Endothelial cell of umbilical vein (primary cell): ENCODE measurements around the gene KCNAB2. TPM values are rescaled to one million over a fixed set of nuclear protein-coding genes. Genes with fewer than 3 reads are reported as not detected.

Experiments used
- BruUV-seq: library from RNA; stranded (reverse); fragments of 400-500 nt; replicated peaks from 2 replicates; lab custom pipeline; 2021; lab: Mats Ljungman, UMichigan
- CTCF ChIA-PET: fragments of 300-600, 350-600 bp; sonication (Branson Sonifier 250); formaldehyde crosslinking; loops from one replicate; lab custom pipeline; 2021; ENCODE audit warnings: antibody characterized with exemption, inconsistent platforms; lab: Charles Lee
- POLR2A ChIA-PET: fragments of 300-600, 350-600 bp; sonication (Branson Sonifier 250); formaldehyde crosslinking; loops from one replicate; lab custom pipeline; 2021; ENCODE audit warnings: antibody characterized with exemption, inconsistent platforms; lab: Charles Lee
- DNase-seq: peaks from one replicate; pipeline ENCODE4 v3.0.0-alpha.2; 2011; ENCODE audit warnings: low read depth, low spot score
- FAIRE-seq: peaks from 2 replicates; lab custom pipeline; 2011; peaks lifted over from hg19 to GRCh38; lab: Jason Lieb, UNC
- H2AFZ ChIP-seq: 2 replicates; pipeline ENCODE4 v1.6.0; 2012; ENCODE audit warnings: low read depth, low read length, control low read depth, inconsistent platforms
- H3K27ac ChIP-seq: 2 replicates; pipeline ENCODE4 v1.5.1; 2011; ENCODE audit warnings: low read depth, mild to moderate bottlenecking, control low read depth, low read length, moderate library complexity; ENCODE audit not compliant: insufficient read depth
- H3K27me3 ChIP-seq, 2 experiments: 2 replicates each; pipeline versions ENCODE4 v1.6.0 to v1.6.1; 2011; ENCODE audit warnings: low read length in 2 of 2, mixed read lengths in 1 of 2; ENCODE audit not compliant: control insufficient read depth in 2 of 2, insufficient read depth in 2 of 2
- H3K36me3 ChIP-seq, 2 experiments: 2 replicates in 1 of 2; 3 replicates in 1 of 2; pipeline ENCODE4 v1.5.1; 2011; ENCODE audit warnings: low read length in 2 of 2, mild to moderate bottlenecking in 1 of 2, moderate library complexity in 1 of 2; ENCODE audit not compliant: control insufficient read depth in 2 of 2, insufficient read depth in 2 of 2; ENCODE audit errors: extremely low read depth in 1 of 2
- H3K4me1 ChIP-seq: 3 replicates; pipeline ENCODE4 v1.5.1; 2011; ENCODE audit warnings: mild to moderate bottlenecking, low read length; ENCODE audit not compliant: control insufficient read depth, insufficient read depth; ENCODE audit errors: extremely low read depth
- H3K4me2 ChIP-seq: 2 replicates; pipeline ENCODE4 v1.6.1; 2011; ENCODE audit warnings: low read length, control low read depth, mixed read lengths; ENCODE audit not compliant: insufficient read depth
- H3K4me3 ChIP-seq, 3 experiments: fragments of 200-600 bp in 1 of 3; sonication (generic), shearing (Covaris generic) in 1 of 3; replicated peaks in 1 of 3; 2 replicates each; pipeline ENCODE4 v1.5.1; 2011 to 2016; ENCODE audit warnings: control low read depth in 3 of 3, low read length in 3 of 3, mild to moderate bottlenecking in 2 of 3, inconsistent platforms in 1 of 3, low read depth in 1 of 3, moderate library complexity in 1 of 3; ENCODE audit not compliant: insufficient read depth in 1 of 3
- H3K79me2 ChIP-seq: 2 replicates; pipeline ENCODE4 v1.6.0; 2012; ENCODE audit warnings: low read length, inconsistent platforms; ENCODE audit not compliant: control insufficient read depth, insufficient read depth
- H3K9ac ChIP-seq: replicated peaks from 2 replicates; pipeline ENCODE3; 2011; ENCODE audit warnings: low read length, control low read depth; ENCODE audit not compliant: insufficient read depth; ENCODE audit errors: extremely low read depth
- H3K9me1 ChIP-seq: replicated peaks from 3 replicates; pipeline ENCODE4 v1.6.0; 2011; ENCODE audit warnings: mild to moderate bottlenecking, low read length; ENCODE audit not compliant: control insufficient read depth, insufficient read depth; ENCODE audit errors: extremely low read depth
- H3K9me3 ChIP-seq: replicated peaks from 2 replicates; pipeline ENCODE4 v1.5.1; 2012; ENCODE audit warnings: low read length, inconsistent platforms; ENCODE audit not compliant: control insufficient read depth, insufficient read depth
- H4K20me1 ChIP-seq: replicated peaks from 2 replicates; pipeline ENCODE3; 2011; ENCODE audit warnings: mild to moderate bottlenecking, low read length; ENCODE audit not compliant: control insufficient read depth, insufficient read depth; ENCODE audit errors: extremely low read depth
- CTCF ChIP-seq, 2 donors: IDR thresholded peaks; 1 replicate in 1 of 2; 2 replicates in 1 of 2; pipeline ENCODE4 v1.5.1; 2011; ENCODE audit warnings: low read length in 2 of 2, mild to moderate bottlenecking in 2 of 2, moderate library complexity in 2 of 2, control low read depth in 1 of 2, inconsistent platforms in 1 of 2, low read depth in 1 of 2; ENCODE audit not compliant: insufficient read depth in 1 of 2; ENCODE audit errors: extremely low read depth in 1 of 2
- EZH2 ChIP-seq: IDR thresholded peaks from 2 replicates; pipeline ENCODE4 v1.6.1; 2012; ENCODE audit warnings: borderline replicate concordance, low read depth, mild to moderate bottlenecking, moderate library complexity, low read length, inconsistent platforms; ENCODE audit not compliant: severe bottlenecking
- FOS ChIP-seq: IDR thresholded peaks from 2 replicates; pipeline ENCODE4 v1.6.1; 2011; ENCODE audit warnings: mild to moderate bottlenecking, low read length, moderate library complexity, borderline replicate concordance; ENCODE audit not compliant: insufficient read depth
- MAX ChIP-seq: IDR thresholded peaks from 2 replicates; pipeline ENCODE4 v1.6.1; 2011; ENCODE audit not compliant: insufficient read depth, insufficient read length
- MYC ChIP-seq: IDR thresholded peaks from one replicate; pipeline ENCODE4 v1.6.1; 2011; ENCODE audit warnings: mild to moderate bottlenecking, low read depth, low read length
- POLR2AphosphoS5 ChIP-seq: IDR thresholded peaks from 2 replicates; pipeline ENCODE4 v1.6.1; 2012; ENCODE audit warnings: low read depth, mild to moderate bottlenecking, control low read depth, low read length, moderate library complexity; ENCODE audit not compliant: insufficient read depth
- dilution Hi-C: fragments of 300-500 bp; cut with MboI; formaldehyde crosslinking; loops from one replicate; pipeline ENCODE4 v1.15.0; 2019; ENCODE audit warnings: low sequenced_read_pairs; ENCODE audit not compliant: extremely low pct_ligation_motif_present
- intact Hi-C: fragments of 100-400 bp; cut with micrococcal nuclease; formaldehyde crosslinking; loops from one replicate; pipeline ENCODE4 v1.10.0; 2022
- polyA plus RNA-seq, 4 experiments: library from polyadenylated mRNA; depleted of rRNA in 3 of 4; stranded (reverse) in 3 of 4; unstranded in 1 of 4; fragments of >200 nt; gene quantifications; 2 replicates each; pipeline versions ENCODE4 v1.2.1 to v1.2.3, GENCODE V29; 2011 to 2012; ENCODE audit warnings: missing spikeins in 1 of 4
- total RNA-seq: library from RNA; stranded (reverse); gene quantifications from 2 replicates; pipeline ENCODE4 v1.2.3, GENCODE V29; 2021

The KCNAB2 gene
- total and polyA plus RNA-seq, 2 donors (not counting 3 experiments of a cell fraction or from before 2014, with no cell fraction given), result 2.4 to 3.8 TPM

GRCh38 chr1:6065093-6065858 is 19.6 kb downstream of the KCNAB2 start:
- FAIRE-seq (no peak), DNase-seq (no peak)
- no peak overlapping the region for H3K4me3 ChIP-seq
- no peak overlapping the region for H3K9ac ChIP-seq
- ChIA-PET POLR2A (no interaction called here), CTCF (no interaction called here)
- no peaks in the 10 kb centered on the region for H4K20me1 ChIP-seq
- dilution Hi-C loops (no loop called here), intact Hi-C loops (no loop called here)
- H3K27me3 ChIP-seq, result no peaks in the 10 kb centered on the region
- H2AFZ ChIP-seq, result no peak overlapping the region
- no peak overlapping the region for H3K4me2 ChIP-seq
- BruUV-seq, result no TSS peak
- no peaks in the 10 kb centered on the region for H3K36me3 ChIP-seq
- no peaks in the 10 kb centered on the region for H3K9me3 ChIP-seq
- no peaks in the 10 kb centered on the region for H3K9me1 ChIP-seq
- TF ChIP-seq POLR2AphosphoS5, result no peak
- no peak for TF ChIP-seq MYC
- TF ChIP-seq EZH2, result no peak
- TF ChIP-seq MAX, result no peak
- no peak for TF ChIP-seq FOS
- TF ChIP-seq CTCF (IDR thresholded peaks at IDR 0.05; ENCODE audit: extremely low read depth in 1 of 2, insufficient read depth in 1 of 2, low read depth in 1 of 2, low read length in 2 of 2), result no peak
- H3K79me2 ChIP-seq, result no peaks in the 10 kb centered on the region
- no peak overlapping the region for H3K27ac ChIP-seq
- peaks cover 7% of the 10 kb centered on the region for H3K4me1 ChIP-seq
